Neural cell (in vitro differentiated cells): ENCODE measurements around the gene NOL4L.

Experiments used
- EZH2 ChIP-seq: fragments of 200-600, 300-800 bp; shearing (Covaris generic), sonication (generic); IDR thresholded peaks from 2 replicates; pipeline ENCODE4 v1.6.1; 2014; ENCODE audit warnings: antibody characterized with exemption, low read length, borderline replicate concordance, mild to moderate bottlenecking; ENCODE audit not compliant: insufficient read depth, poor library complexity, severe bottlenecking
- MXI1 ChIP-seq: fragments of 450-650 bp; conservative IDR thresholded peaks from 2 replicates; pipeline ENCODE4 v1.6.1; 2014; ENCODE audit warnings: antibody characterized with exemption, mild to moderate bottlenecking; ENCODE audit not compliant: poor library complexity, severe bottlenecking
- TAF1 ChIP-seq: IDR thresholded peaks from 2 replicates; pipeline ENCODE4 v1.6.1; 2012; ENCODE audit warnings: low read depth
- TF ChIP-seq, protein P1 (sequence below): fragments of 450-650 bp; IDR thresholded peaks from 2 replicates; pipeline ENCODE4 v1.5.1; 2014; ENCODE audit warnings: antibody characterized with exemption, mild to moderate bottlenecking, moderate library complexity; ENCODE audit not compliant: poor library complexity, severe bottlenecking
- TF ChIP-seq, protein P2 (sequence below): IDR thresholded peaks from 2 replicates; pipeline ENCODE4 v1.6.1; 2012; ENCODE audit warnings: borderline replicate concordance

DNA sequence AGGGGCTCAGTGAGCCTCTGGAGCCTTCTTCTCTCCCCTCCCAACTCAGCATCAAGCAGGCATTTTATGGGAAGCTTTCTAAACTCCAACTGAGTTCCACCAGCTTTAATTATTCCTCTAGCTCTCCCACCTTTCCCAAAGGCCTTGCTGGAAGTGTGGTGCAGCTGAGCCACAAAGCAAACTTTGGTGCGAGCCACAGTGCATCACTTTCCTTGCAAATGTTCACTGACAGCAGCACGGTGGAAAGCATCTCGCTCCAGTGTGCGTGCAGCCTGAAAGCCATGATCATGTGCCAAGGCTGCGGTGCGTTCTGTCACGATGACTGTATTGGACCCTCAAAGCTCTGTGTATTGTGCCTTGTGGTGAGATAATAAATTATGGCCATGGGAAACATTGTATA, 148.2 kb downstream of the NOL4L start:
- TF ChIP-seq, protein P1, sequence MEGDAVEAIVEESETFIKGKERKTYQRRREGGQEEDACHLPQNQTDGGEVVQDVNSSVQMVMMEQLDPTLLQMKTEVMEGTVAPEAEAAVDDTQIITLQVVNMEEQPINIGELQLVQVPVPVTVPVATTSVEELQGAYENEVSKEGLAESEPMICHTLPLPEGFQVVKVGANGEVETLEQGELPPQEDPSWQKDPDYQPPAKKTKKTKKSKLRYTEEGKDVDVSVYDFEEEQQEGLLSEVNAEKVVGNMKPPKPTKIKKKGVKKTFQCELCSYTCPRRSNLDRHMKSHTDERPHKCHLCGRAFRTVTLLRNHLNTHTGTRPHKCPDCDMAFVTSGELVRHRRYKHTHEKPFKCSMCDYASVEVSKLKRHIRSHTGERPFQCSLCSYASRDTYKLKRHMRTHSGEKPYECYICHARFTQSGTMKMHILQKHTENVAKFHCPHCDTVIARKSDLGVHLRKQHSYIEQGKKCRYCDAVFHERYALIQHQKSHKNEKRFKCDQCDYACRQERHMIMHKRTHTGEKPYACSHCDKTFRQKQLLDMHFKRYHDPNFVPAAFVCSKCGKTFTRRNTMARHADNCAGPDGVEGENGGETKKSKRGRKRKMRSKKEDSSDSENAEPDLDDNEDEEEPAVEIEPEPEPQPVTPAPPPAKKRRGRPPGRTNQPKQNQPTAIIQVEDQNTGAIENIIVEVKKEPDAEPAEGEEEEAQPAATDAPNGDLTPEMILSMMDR, result no peak
- TF ChIP-seq, protein P2, sequence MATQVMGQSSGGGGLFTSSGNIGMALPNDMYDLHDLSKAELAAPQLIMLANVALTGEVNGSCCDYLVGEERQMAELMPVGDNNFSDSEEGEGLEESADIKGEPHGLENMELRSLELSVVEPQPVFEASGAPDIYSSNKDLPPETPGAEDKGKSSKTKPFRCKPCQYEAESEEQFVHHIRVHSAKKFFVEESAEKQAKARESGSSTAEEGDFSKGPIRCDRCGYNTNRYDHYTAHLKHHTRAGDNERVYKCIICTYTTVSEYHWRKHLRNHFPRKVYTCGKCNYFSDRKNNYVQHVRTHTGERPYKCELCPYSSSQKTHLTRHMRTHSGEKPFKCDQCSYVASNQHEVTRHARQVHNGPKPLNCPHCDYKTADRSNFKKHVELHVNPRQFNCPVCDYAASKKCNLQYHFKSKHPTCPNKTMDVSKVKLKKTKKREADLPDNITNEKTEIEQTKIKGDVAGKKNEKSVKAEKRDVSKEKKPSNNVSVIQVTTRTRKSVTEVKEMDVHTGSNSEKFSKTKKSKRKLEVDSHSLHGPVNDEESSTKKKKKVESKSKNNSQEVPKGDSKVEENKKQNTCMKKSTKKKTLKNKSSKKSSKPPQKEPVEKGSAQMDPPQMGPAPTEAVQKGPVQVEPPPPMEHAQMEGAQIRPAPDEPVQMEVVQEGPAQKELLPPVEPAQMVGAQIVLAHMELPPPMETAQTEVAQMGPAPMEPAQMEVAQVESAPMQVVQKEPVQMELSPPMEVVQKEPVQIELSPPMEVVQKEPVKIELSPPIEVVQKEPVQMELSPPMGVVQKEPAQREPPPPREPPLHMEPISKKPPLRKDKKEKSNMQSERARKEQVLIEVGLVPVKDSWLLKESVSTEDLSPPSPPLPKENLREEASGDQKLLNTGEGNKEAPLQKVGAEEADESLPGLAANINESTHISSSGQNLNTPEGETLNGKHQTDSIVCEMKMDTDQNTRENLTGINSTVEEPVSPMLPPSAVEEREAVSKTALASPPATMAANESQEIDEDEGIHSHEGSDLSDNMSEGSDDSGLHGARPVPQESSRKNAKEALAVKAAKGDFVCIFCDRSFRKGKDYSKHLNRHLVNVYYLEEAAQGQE, result no peak
- TF ChIP-seq MXI1, result no peak
- TF ChIP-seq TAF1, result no peak
- no peak for TF ChIP-seq EZH2
